Measurements from ENCODE around the gene OR2T1.
"Not testable (repeated sequence)": the region's sequence is repeated elsewhere in the genome, so short reads cannot be mapped to it uniquely, and the experiment has no call there.

Gene OR2T1

DNA sequence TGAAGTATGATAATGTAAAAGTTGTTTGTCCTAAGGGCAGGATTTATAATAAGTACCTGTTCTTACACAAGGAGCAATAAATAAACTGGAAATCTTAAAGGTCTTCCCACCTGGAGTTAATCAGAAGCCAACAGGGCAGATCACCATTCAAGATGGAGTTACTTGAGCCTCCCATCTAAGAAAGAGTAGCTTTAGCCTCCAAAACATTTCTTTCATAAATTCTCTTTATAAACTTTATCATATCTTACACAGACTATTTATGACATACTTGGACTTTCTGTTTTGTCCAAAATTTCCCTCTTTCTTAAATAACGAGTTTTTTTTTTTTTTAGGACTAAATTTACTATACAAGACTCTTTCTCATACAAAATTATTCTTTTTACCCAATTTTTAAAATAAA is 18.5 kb downstream of the OR2T1 start:
- Mint-ChIP-seq H3K36me3 (no peaks in the 10 kb centered on the region), H3K4me3 (no peak overlapping the region), H3K27ac (no peak overlapping the region), H3K9me3 (no peaks in the 10 kb centered on the region), H3K4me1 (no peaks in the 10 kb centered on the region)
- ATAC-seq: no peak
- DNase-seq (ENCODE audit: low spot score in 2 of 2): no peak

DNA sequence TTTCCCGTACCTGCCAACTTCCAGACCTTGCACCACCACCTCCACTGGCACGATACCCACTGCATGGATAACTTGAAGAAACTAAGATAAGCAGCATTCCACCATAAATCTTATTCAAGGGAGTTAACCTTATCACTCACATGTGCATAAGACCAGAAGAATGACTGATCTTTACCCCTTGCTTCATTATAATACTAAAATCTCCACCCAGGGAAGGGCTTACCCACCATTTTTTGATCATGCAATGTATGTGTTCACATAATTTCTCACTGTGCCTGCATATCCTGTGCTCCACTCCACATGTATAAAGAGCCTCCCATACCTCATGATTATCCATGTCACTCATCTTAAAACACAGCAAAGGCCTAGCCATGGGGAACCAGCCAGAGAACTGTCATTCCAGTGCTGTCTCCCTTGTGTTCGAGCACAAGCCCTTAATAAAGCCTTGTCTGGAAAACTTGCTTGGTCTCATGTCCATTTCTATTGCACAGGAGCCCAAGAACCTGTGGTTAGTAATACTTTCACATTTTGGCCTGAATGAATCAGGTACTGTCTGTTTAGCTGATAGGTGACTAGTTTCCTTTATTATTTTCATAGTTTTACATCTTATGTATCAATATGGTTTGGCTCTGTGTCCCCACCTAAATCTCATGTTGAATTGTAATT is 24.8 kb downstream of the OR2T1 start:
- not testable (repeated sequence) for H3K36me3 Mint-ChIP-seq; H3K4me1 Mint-ChIP-seq; H3K27ac Mint-ChIP-seq; H3K9me3 Mint-ChIP-seq; H3K4me3 Mint-ChIP-seq; ATAC-seq; DNase-seq (ENCODE audit: low spot score in 2 of 2)

DNA sequence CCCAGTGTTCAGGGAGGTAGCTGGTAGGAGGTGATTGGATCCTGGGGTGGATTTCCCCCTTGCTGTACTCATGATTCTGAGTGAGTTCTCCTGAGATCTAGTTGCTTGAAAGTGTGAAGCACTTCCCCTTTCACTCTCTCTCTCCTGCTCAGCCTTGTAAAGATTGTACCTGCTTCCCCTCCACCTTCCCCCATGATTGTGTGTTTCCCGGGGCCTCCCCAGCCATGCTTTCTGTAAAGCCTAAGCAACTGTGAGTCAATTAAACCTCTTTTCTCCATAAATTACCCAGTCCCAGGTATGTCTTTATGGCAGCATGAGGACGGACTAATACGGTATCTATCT is 25.3 kb downstream of the OR2T1 start:
- not testable (repeated sequence) for H3K9me3 Mint-ChIP-seq, H3K27ac Mint-ChIP-seq, H3K4me3 Mint-ChIP-seq

DNA sequence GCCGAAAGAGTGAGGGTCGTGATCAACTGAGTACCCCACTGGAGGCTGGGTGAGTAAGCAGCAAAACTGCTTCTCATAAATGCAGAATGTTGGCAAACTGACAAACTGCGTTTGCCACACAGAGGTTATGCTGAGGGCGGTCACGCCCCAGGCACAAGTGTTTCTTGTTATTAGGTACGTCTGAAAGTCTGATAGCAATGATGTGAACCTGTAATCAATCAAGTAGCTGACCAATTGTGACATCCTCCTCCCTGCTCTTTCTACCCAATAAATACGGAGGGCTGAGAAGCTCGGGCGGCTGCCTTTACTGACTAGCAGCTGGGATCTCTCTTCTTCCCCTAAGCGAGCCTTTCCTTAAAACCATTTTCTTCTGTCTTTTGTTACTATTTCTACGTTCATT is 28.8 kb downstream of the OR2T1 start:
- H3K9me3 Mint-ChIP-seq; H3K4me3 Mint-ChIP-seq; H3K36me3 Mint-ChIP-seq; DNase-seq (ENCODE audit: low spot score in 2 of 2); ATAC-seq; H3K27ac Mint-ChIP-seq; H3K4me1 Mint-ChIP-seq: not testable (repeated sequence)

More for the DNA sequence above, 25.3 kb downstream of the OR2T1 start:
- H3K36me3 Mint-ChIP-seq; DNase-seq (ENCODE audit: low spot score in 2 of 2); ATAC-seq; H3K4me1 Mint-ChIP-seq: not testable (repeated sequence)

DNA sequence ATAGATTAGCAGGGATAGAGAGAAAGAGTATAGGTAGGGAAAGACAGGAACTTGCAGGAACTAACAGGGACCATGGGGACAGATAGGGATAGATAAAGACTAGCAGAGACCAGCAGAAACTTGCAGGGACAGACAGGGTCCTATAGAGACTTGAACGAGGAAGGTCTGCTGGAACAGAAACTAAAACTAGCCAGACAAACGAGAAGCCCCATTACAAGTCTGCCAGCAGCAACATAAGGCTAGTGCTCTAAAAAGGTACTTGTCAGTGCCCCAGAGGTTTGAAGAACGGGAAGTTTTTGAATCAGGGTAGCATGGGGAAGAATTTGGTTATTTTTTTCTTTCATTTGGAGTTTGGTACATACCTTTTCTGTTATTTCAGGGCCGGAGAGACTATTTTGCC is 29.4 kb downstream of the OR2T1 start:
- not testable (repeated sequence) for H3K4me1 Mint-ChIP-seq; H3K9me3 Mint-ChIP-seq; ATAC-seq; H3K4me3 Mint-ChIP-seq; DNase-seq (ENCODE audit: low spot score in 2 of 2); H3K36me3 Mint-ChIP-seq; H3K27ac Mint-ChIP-seq

DNA sequence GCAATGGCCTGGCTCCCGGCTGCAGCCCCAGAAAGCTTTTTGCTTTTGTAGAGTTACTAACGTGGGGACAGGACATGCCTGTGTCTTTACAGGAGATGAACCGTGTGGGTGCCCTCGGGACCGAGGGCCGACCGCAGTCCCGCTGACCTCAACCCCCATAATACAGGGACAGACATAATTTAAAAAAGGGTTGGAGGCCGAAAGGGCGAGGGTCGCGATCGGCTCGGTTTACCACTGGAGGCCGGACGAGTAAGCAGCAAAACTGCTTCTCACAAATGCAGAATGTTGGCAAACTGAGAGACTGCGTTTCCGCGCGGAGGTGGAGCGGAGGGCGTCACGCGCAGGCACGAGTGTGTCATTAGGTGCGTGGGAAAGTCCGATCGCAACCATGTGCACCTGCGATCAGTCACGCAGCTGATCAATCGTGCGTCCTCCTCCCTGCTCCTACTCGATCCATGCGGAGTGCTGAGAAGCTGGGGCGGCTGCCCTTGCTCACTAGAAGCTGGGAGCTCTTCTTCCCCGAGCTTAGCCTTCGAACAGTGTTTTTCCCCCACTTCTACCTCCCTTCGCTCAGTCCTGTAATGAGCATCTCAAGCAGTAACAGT is 31.1 kb downstream of the OR2T1 start:
- H3K9me3 Mint-ChIP-seq; H3K4me1 Mint-ChIP-seq; DNase-seq (ENCODE audit: low spot score in 2 of 2); H3K4me3 Mint-ChIP-seq; H3K36me3 Mint-ChIP-seq; H3K27ac Mint-ChIP-seq; ATAC-seq: not testable (repeated sequence)

DNA sequence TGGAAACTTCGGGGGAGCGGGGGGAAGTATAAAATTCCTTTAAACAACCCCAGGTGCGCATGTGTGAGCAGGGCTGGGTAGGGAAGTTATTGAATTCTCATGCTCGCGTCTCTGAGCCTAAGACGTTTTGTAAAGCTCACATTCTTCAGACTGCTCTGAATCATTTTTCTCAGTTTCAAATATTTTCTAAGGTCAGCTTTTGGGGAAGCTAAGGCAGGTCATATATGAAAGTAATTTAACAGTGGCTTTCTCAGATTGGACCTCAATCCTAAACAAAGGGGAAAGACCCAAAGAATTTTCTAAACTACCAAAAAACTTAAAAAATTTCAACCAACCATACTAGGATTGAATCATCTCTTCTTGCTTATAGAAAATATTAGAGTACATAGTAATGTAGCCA is 32.1 kb downstream of the OR2T1 start:
- ATAC-seq; DNase-seq (ENCODE audit: low spot score in 2 of 2); H3K27ac Mint-ChIP-seq; H3K4me3 Mint-ChIP-seq; H3K4me1 Mint-ChIP-seq; H3K9me3 Mint-ChIP-seq; H3K36me3 Mint-ChIP-seq: not testable (repeated sequence)

DNA sequence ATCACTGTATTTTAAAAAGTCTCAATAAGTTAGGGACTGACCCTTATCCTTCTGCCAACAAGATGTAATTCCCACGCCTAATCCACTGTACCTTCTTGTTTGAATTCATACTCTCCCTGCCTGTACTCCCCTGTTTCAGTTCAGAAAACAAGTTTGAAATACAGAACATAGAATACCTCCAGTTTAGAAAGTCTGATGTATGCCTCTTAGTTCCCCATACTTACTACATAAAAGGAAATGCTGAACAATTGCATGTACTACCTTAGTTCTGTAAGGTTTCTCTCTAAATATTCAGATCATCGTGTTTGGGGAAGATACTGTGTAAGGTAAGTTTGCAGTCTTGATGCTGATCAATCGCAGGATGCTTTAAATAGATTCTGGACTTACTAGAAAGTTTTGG is 33.5 kb downstream of the OR2T1 start:
- H3K27ac Mint-ChIP-seq, ATAC-seq, H3K36me3 Mint-ChIP-seq: not testable (repeated sequence)

DNA sequence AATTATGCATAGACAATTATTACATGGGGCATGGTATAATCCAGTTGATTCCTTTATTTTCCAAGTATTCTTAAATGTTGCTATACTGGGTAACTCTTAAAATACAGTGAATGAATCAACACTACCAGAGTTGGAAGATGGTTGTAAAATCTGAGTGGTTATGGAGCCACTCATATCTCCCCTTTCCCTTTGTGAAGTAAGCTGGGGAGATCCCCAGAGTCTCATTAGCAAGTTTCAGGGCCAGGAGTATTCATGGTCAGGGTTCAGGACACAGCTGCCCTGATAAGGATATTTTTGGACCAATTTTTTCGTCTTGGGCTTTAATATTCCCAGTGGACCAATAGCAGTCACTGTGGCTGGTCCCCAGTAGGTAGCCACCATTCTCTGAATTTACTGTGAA is 35.8 kb downstream of the OR2T1 start:
- not testable (repeated sequence) for H3K36me3 Mint-ChIP-seq; H3K4me1 Mint-ChIP-seq; H3K4me3 Mint-ChIP-seq; H3K9me3 Mint-ChIP-seq; H3K27ac Mint-ChIP-seq; DNase-seq (ENCODE audit: low spot score in 2 of 2); ATAC-seq

More for the DNA sequence above, 33.5 kb downstream of the OR2T1 start:
- not testable (repeated sequence) for H3K4me1 Mint-ChIP-seq; H3K4me3 Mint-ChIP-seq; H3K9me3 Mint-ChIP-seq; DNase-seq (ENCODE audit: low spot score in 2 of 2)

DNA sequence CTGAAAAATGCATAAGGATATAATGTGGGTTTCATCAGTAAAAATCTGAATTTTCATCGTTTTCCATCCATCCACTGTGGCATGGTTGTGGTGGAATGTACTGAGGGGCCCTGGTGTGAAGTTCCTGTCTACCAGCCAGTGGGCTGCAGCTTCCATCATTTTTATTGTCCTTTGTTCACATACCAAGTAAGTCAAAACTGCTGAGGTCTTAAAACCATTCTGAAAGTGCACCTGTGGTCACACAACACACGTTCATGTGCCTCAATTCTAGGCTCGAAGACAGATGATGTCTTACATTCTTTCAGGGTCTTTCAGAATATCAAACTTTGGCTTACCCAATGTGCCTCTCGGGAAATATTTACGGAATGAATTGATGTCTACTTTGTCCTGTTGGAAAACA is 36.4 kb downstream of the OR2T1 start:
- not testable (repeated sequence) for ATAC-seq; H3K4me1 Mint-ChIP-seq; H3K27ac Mint-ChIP-seq; H3K36me3 Mint-ChIP-seq; DNase-seq (ENCODE audit: low spot score in 2 of 2); H3K4me3 Mint-ChIP-seq; H3K9me3 Mint-ChIP-seq

DNA sequence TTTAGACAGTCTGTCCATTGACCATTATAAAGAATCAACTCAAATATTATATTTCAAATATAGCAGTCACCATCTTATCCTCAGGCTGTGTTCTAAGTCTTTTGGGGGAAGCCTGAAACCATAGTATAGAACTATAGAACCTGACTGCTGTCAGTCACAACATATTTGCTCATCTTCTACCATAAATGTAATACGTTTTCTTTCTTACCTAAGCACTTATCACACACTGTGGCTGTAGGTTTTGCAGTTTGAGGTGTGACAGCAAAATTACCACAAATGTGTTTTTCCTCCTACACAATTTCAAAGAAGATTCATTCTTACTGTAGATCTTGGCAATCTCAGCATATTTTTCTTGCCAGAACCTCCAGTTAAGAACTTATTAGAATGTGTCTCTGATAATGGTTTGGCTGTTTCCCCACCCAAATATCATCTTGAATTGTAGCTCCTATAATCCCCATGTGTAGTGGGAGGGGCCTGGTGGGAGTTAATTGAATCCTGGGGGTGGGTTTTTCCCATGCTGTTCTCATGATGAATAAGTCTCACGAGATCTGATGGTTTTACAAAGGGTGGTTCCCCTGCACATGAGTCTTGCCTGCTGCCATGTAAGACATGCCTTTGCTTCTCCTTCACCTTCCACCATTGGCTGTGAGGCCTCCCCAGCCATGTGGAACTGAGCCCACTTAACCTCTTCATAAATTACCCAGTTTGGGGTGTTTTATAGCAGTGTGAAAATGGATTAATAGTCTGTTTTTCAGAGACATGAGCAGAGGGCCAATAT is 39.8 kb downstream of the OR2T1 start:
- not testable (repeated sequence) for H3K4me1 Mint-ChIP-seq; H3K4me3 Mint-ChIP-seq; H3K9me3 Mint-ChIP-seq; H3K27ac Mint-ChIP-seq; H3K36me3 Mint-ChIP-seq; DNase-seq (ENCODE audit: low spot score in 2 of 2)
- ATAC-seq: peak; percentile 55

DNA sequence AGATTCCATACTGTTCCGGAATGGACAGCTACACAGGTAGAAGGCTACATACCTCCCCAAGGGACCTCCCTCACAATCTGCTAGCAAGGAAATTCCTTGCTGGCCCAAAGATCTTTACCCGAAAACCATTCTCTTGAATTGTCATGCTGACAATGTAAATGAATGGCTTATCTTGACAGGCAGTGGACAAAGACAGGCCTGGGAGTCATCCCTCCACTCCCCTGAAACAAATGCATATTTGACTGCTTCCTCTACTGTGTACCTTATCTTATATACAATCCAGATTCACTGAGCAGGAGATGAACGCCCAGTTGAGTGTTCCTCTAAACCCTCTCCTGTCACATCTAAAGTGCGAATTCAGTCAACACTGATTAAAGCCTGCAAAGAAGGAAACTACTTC is 41.8 kb downstream of the OR2T1 start:
- H3K9me3 Mint-ChIP-seq; H3K4me3 Mint-ChIP-seq; ATAC-seq; DNase-seq (ENCODE audit: low spot score in 2 of 2); H3K27ac Mint-ChIP-seq; H3K4me1 Mint-ChIP-seq; H3K36me3 Mint-ChIP-seq: not testable (repeated sequence)

DNA sequence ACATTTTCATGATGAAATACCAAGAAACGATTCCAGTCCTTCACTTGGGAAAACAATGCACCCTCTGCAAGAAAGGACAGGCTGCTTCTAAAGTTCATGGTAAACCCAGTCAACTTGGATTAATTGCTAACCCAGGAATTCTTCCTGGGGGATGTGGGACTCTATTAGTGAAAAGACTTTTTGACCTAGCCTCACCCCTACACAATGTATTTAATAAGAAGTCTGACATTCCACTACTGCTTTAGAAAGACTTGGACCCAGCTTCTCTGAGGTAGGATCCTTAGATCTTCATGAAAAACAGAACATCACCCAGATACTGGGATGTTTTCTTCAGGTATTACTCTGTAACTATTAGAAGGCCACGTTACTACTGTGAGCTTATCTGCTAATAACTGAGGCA is 42.6 kb downstream of the OR2T1 start, which contains the start of gene OR2T2:
Gene OR2T2, plus strand, starts transcription at position 239 of the 400 bp plus-strand sequence. CDS start 7,161 bp downstream, outside the sequence.
- H3K27ac Mint-ChIP-seq; DNase-seq (ENCODE audit: low spot score in 2 of 2); ATAC-seq; H3K4me3 Mint-ChIP-seq; H3K4me1 Mint-ChIP-seq; H3K9me3 Mint-ChIP-seq; H3K36me3 Mint-ChIP-seq: not testable (repeated sequence)

DNA sequence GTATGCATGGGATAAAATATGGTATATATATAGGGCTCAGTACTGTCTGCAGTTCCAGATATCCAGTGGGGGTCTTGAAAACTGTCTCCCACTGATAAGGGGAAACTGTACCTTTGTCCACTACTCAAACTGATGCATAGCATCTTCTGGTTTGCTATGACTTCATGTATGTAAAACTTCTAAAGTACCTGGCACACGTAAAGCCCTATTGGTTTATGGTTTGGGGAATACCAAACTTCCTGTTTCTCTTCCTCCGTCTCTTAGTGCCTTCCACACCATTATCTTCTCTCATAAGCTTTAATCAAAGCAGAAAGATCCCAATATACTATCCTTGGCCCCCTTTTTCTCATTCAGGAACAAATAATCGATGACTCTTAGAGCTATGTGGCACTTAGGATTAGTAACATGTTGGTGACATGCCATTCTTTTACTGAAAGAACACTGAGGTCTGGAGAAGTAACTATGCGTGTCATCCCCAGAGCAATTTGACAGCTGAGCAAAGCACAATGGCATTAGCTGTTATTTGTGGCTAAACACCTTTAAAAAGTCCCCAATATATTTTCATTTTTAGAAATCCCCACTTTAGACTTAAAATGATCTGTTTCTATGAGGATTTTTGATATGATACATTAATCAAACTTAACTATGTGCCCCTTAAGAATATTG is 45.7 kb downstream of the OR2T1 start:
- not testable (repeated sequence) for DNase-seq (ENCODE audit: low spot score in 2 of 2); ATAC-seq; H3K9me3 Mint-ChIP-seq; H3K27ac Mint-ChIP-seq; H3K4me1 Mint-ChIP-seq; H3K4me3 Mint-ChIP-seq; H3K36me3 Mint-ChIP-seq

DNA sequence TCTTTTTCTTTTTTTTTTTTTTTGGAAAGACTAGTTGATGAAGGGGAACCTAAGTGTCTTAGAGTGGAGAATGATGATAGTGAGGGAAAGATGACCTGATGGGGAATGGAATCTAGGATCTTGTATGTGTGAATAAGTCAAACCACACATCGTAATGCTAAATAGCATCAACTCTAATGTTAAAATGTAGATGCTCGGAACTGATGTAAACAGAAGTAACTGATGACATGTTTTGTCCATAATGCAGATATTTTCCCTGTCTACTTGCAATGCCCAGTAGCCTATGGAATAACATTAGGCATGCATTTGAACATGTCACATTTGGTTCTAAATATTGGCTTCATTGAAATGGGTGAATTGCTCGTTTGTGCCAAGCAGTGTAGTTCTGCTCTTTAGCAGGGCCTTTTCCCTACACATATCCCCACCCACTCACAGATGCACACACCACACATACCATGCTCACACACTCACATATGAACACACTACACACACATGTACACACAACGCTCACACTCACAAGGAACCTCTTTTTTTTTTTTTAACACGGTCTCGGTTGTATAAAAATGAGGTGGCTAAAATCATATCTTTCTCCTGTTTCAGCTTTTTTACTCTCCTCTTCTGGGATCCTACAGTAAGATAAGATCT is 47.1 kb downstream of the OR2T1 start:
- not testable (repeated sequence) for DNase-seq (ENCODE audit: low spot score in 2 of 2); H3K9me3 Mint-ChIP-seq; H3K36me3 Mint-ChIP-seq; H3K27ac Mint-ChIP-seq; H3K4me1 Mint-ChIP-seq; H3K4me3 Mint-ChIP-seq; ATAC-seq
